ENCODE data around the gene ZBED4. TPM values are rescaled to one million over a fixed set of nuclear protein-coding genes. Genes with fewer than 3 reads are reported as not detected.

ZBED4 gene
- total RNA-seq, 1 experiment from 2014 or later: 18.9 TPM

DNA sequence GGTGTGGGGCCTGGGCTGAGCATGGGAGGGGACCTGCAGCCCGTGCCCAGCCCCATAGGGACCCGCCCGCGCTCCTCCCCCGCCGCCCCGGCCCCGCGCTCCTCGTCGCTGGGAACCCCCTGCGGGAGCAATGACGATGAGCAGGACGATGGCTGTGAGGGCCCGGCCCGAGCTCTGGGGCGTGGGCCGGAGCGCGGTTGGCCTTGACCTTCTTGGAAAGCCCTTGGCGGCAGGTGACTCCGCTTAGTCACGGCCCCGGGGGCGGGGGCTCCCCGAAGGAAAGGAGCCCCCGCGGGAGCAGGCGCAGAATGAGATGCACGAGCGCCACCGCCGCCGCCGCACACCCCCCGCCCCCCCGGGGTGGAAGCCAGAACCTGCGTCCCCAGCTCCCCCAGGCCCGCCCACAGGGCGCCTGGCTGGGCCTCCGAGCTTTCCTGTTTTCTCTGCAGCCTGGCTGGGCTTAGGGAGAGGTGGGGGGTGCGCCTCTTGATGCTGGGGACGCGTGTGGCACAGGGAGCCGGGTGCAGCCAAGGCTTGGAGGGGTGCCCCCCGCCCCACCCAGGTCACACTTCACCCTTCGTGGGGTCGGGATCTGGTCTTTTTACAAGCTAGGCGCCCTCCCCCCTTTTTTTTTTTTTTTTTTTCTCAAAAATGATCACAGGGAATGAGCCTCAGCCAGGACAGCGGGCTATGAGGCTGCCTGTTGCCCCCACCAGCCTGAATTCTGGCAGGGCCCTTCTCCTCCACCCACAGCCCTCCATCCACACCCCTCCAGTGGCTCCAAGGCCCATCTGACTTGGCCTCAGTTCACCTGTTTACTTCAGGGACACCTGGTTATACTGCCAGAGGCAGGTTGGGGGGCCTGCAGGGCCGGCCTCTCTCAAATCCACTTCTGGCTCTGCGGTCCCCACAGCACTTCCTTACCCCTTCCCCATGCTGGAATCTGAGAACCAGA is 82.7 kb downstream of the ZBED4 start:
- in situ Hi-C loops (cut with HindIII; ENCODE audit: low pct_unique_long_range_greater_than_20kb, low sequenced_read_pairs): no loop called here
- DNase-seq (ENCODE audit: low read depth, low spot score): peak; percentile 51

DNA sequence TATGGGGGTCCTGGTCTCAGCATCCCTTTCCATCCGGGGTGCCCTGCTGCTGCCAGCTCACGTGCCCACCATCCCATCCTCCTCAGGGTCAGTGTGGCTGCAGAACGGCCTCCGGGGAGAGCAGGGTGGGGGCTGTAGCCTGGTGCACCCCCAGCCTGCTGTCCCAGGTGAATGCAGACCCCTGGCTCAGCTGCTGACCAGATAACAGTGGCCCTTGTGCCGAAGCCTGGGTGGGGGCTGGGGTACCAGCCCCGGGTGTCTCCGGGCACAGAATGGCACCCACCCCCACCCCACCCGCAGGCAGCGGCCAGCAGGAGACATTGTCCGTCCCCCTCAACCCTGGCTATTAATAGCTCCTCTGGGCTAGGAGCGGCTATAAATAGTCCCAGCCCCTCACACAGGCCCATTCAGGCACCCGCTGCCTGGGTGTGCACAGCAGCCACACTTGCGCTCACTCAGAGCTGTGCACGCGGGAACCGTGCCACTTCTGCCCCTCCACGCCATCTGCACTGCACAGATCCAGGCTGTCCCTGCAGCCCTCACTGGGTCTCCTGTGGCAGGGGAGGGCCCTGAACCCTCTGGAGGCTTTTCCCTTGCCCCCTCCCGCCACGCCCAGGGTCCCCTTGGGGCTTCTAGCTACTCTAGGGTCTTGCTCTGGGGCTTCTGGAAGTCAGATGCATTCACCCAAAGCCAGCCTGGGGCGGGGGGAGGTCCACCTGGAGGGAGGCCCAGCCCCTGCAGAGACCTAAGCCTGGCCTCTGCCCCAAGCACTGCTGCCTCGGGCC is 83.5 kb downstream of the ZBED4 start:
- in situ Hi-C loops (cut with HindIII; ENCODE audit: low pct_unique_long_range_greater_than_20kb, low sequenced_read_pairs): no loop called here
- no peak for DNase-seq (ENCODE audit: low read depth, low spot score)

DNA sequence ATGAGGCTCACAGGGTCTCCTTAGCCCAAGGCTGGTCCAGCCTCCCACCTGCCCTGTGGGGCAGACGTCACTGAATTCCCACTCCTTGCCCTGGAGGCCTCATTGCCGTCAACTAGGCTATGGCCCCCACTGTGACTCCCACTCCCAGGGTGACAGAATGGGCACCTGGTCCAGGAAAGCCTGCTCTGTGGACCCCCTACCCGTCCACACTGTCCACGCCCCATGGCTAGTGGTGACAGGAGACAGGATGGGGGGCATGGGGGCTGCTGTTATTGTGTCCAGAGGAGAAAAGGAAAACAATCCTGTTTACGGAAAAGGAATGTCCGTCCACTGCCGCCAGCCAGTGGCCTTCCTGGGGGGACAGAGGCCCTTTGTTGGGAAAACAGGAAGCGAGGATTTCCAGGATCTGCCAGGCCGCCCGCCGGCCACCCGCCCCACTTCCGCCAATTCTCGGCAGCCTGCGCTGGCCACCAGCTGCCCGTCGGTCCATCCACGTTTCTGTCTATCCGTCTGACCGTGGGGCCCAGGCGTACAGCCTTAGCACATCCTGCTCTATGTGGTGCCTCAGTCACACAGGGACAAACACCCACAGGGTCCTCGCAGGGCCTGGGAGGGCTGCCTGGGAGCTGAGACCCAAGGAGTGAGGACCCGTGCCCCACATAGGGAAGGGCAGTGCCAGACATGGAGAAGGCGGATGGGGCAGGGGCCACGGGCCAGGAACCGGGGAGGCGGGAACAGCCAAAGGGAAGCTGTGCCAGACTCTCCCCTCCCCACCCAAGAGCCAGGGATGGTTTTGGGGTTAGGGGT is 84.3 kb downstream of the ZBED4 start:
- peak; percentile 85 for DNase-seq (ENCODE audit: low read depth, low spot score)
- in situ Hi-C loops (cut with HindIII; ENCODE audit: low pct_unique_long_range_greater_than_20kb, low sequenced_read_pairs): no loop called here

DNA sequence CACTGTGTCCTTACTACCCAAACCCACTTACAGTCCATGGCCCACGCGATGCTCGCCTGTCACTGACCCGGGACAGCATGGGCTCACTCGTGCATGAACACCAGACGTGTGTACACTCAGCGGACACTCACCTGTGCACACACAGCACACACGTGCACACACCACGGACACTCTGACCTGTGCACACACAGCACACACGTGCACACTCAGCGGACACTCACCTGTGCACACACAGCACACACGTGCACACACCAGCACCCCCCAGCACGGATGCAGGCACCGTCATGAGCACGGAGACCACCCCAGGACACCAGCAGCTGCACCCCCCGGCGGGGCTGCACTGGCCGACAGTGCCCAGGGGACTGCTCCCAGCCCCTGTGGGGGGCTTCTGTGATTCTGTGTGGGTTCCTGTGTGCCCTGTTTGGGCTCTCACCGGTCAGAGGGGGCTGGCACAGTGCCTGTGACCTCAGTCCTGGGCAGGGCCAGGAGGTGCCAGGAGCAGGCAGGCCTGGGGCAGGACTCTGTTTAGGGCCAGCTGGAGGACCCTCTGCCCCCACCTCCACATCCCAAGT is 85.0 kb downstream of the ZBED4 start:
- in situ Hi-C loops (cut with HindIII; ENCODE audit: low pct_unique_long_range_greater_than_20kb, low sequenced_read_pairs): no loop called here
- no peak for DNase-seq (ENCODE audit: low read depth, low spot score)

Small RNA genes lying within 50 kb of the gene (small RNA-seq; reads per million reads assigned to genes)
- 0 reads per million in 2 experiments for gene AL117328.1
- gene RF00017: 0 reads per million in 2 experiments

Other genes starting within 250 kb of the ZBED4 start
- gene BRD1, start 26.0 kb upstream of the ZBED4 start, total RNA-seq (2014; rRNA removed; shearing (Covaris generic)): 16.2 and 17.5 TPM in 2 replicates
- 19.7 and 22.8 TPM in 2 replicates for gene ALG12, start 64.6 kb downstream of the ZBED4 start, total RNA-seq (2014; rRNA removed; shearing (Covaris generic))
- gene CRELD2, start 64.8 kb downstream of the ZBED4 start, total RNA-seq (2014; rRNA removed; shearing (Covaris generic)): 145 and 162 TPM in 2 replicates
- gene PIM3, start 106.9 kb downstream of the ZBED4 start, total RNA-seq (2014; rRNA removed; shearing (Covaris generic)): 108 and 120 TPM in 2 replicates
- not detected in 2 replicates for gene IL17REL, start 158.9 kb downstream of the ZBED4 start, total RNA-seq (2014; rRNA removed; shearing (Covaris generic))
- not detected in 2 replicates for gene TTLL8, start 204.5 kb downstream of the ZBED4 start, total RNA-seq (2014; rRNA removed; shearing (Covaris generic))
- gene MLC1, start 231.6 kb downstream of the ZBED4 start, total RNA-seq (2014; rRNA removed; shearing (Covaris generic)): not detected in 2 replicates
- gene MOV10L1, start 236.2 kb downstream of the ZBED4 start, total RNA-seq (2014; rRNA removed; shearing (Covaris generic)): 0.08 TPM in 1 of 2 replicates, not detected in the other

All from SK-MEL-5 (cell line).